Smooth muscle cell (in vitro differentiated cells): ENCODE measurements around the gene USP32. TPM values are rescaled to one million over a fixed set of nuclear protein-coding genes. Genes with fewer than 3 reads are reported as not detected.

ENCODE experiments used
- DNase-seq: peaks from one replicate; lab custom pipeline; 2025; ENCODE audit not compliant: unreplicated experiment; lab: John Stamatoyannopoulos, UW
- H2AFZ ChIP-seq: fragments of 200-600 bp; sonication (generic); 2 replicates; pipeline ENCODE4 v1.6.0; 2016; ENCODE audit warnings: antibody characterized with exemption, low read depth, mild to moderate bottlenecking
- H3F3A ChIP-seq: fragments of 200-600 bp; sonication (generic); 2 replicates; pipeline ENCODE4 v1.6.0; 2017; ENCODE audit warnings: antibody characterized with exemption, low read depth
- H3K27ac ChIP-seq: fragments of 200-600 bp; sonication (generic); 2 replicates; pipeline ENCODE4 v1.5.1; 2016; ENCODE audit warnings: low read depth, mild to moderate bottlenecking
- H3K27me3 ChIP-seq: fragments of 200-600 bp; sonication (generic); 2 replicates; pipeline ENCODE4 v1.6.1; 2016; ENCODE audit warnings: low read depth, mild to moderate bottlenecking
- H3K36me3 ChIP-seq: fragments of 200-600 bp; sonication (generic); 2 replicates; pipeline ENCODE4 v1.5.1; 2016; ENCODE audit warnings: low read depth
- H3K4me1 ChIP-seq: fragments of 200-600 bp; sonication (generic); 2 replicates; pipeline ENCODE4 v1.5.1; 2016; ENCODE audit warnings: low read depth
- H3K4me2 ChIP-seq: fragments of 200-600 bp; sonication (generic); 2 replicates; pipeline ENCODE4 v1.6.0; 2016; ENCODE audit warnings: mild to moderate bottlenecking
- H3K4me3 ChIP-seq: fragments of 200-600 bp; sonication (generic); 2 replicates; pipeline ENCODE4 v1.5.1; 2016; ENCODE audit warnings: mild to moderate bottlenecking
- H3K79me2 ChIP-seq: fragments of 200-600 bp; sonication (generic); 2 replicates; pipeline ENCODE4 v1.6.0; 2016; ENCODE audit warnings: low read depth, mild to moderate bottlenecking
- H3K9ac ChIP-seq: fragments of 200-600 bp; sonication (generic); 2 replicates; pipeline ENCODE4 v1.6.0; 2016; ENCODE audit warnings: low read depth
- H3K9me3 ChIP-seq: fragments of 200-600 bp; sonication (generic); replicated peaks from 2 replicates; pipeline ENCODE4 v1.5.1; 2016; ENCODE audit warnings: low read depth
- H4K20me1 ChIP-seq: fragments of 200-600 bp; sonication (generic); 2 replicates; pipeline ENCODE4 v1.6.0; 2016; ENCODE audit warnings: low read depth
- CTCF ChIP-seq: fragments of 200-600 bp; sonication (generic); IDR thresholded peaks from 2 replicates; pipeline ENCODE4 v1.5.1; 2017; ENCODE audit warnings: borderline replicate concordance, mild to moderate bottlenecking, antibody characterized with exemption; ENCODE audit not compliant: insufficient read depth, poor library complexity, severe bottlenecking
- WGBS: methylation state at CpG from one replicate; pipeline ENCODE4 v1.1.7; 2016; ENCODE audit warnings: low lambda C conversion rate; 5-methylcytosine and 5-hydroxymethylcytosine counted together
- polyA plus RNA-seq: library from polyadenylated mRNA; unstranded; fragments of >200 nt; fragmentation: Nextera tagmentation; extraction: Ambion mirVana; gene quantifications from 2 replicates; pipeline ENCODE4 v1.2.1, GENCODE V29; 2016
- total RNA-seq: library from RNA; depleted of rRNA; stranded (reverse); fragments of >200 nt; gene quantifications from 2 replicates; pipeline ENCODE4 v1.2.3, GENCODE V29; 2014

USP32 gene
- total and polyA plus RNA-seq, 2 experiments from 2014 or later, result 10.5 to 21.7 TPM

- TF ChIP-seq CTCF, result no peak
- no peaks in the 10 kb centered on the region for H3K79me2 ChIP-seq
These were observed 98.2 kb downstream of the USP32 start for GRCh38 chr17:60293580-60294335.

GRCh38 chr17:60292697-60293096 is 99.2 kb downstream of the USP32 start:
- Histone ChIP-seq H3K36me3 (no peaks in the 10 kb centered on the region), H4K20me1 (peaks cover 13% of the 10 kb centered on the region), H3F3A (no peaks in the 10 kb centered on the region), H3K4me1 (no peaks in the 10 kb centered on the region), H3K9ac (no peak overlapping the region), H2AFZ (no peak overlapping the region), H3K27me3 (no peaks in the 10 kb centered on the region), H3K4me3 (no peak overlapping the region), H3K9me3 (no peaks in the 10 kb centered on the region), H3K27ac (no peak overlapping the region), H3K79me2 (no peaks in the 10 kb centered on the region), H3K4me2 (no peak overlapping the region)
- no peak for TF ChIP-seq CTCF
- no peak for DNase-seq
- 100% methylated on average over 1 of the region's 1 CpG for WGBS

More at GRCh38 chr17:60293580-60294335, 98.2 kb downstream of the USP32 start:
- H3K4me1 ChIP-seq, result no peaks in the 10 kb centered on the region
- H3K36me3 ChIP-seq, result no peaks in the 10 kb centered on the region
- WGBS, result 97% methylated on average over 3 of the region's 3 CpGs
- peaks cover 16% of the 10 kb centered on the region for H4K20me1 ChIP-seq
- no peak overlapping the region for H2AFZ ChIP-seq
- no peak overlapping the region for H3K27ac ChIP-seq
- no peaks in the 10 kb centered on the region for H3K27me3 ChIP-seq
- no peaks in the 10 kb centered on the region for H3F3A ChIP-seq
- H3K4me3 ChIP-seq, result no peak overlapping the region
- H3K9me3 ChIP-seq, result no peaks in the 10 kb centered on the region
- no peak overlapping the region for H3K4me2 ChIP-seq
- H3K9ac ChIP-seq, result no peak overlapping the region
- DNase-seq, result no peak

GRCh38 chr17:60284709-60285108 is 107.2 kb downstream of the USP32 start:
- Histone ChIP-seq H3K4me1 (no peaks in the 10 kb centered on the region), H3K27ac (no peak overlapping the region), H3K4me3 (no peak overlapping the region), H3K9ac (no peak overlapping the region), H3K79me2 (no peaks in the 10 kb centered on the region), H3K36me3 (no peaks in the 10 kb centered on the region), H3F3A (no peaks in the 10 kb centered on the region), H2AFZ (no peak overlapping the region), H3K27me3 (no peaks in the 10 kb centered on the region), H3K4me2 (no peak overlapping the region), H3K9me3 (no peaks in the 10 kb centered on the region), H4K20me1 (peaks cover 12% of the 10 kb centered on the region)
- TF ChIP-seq CTCF, result no peak
- WGBS, result 94% methylated on average over 1 of the region's 1 CpG
- DNase-seq, result no peak

- H3K4me2 ChIP-seq, result no peak overlapping the region
- 95% methylated on average over 3 of the region's 3 CpGs for WGBS
These were observed 108.1 kb downstream of the USP32 start for GRCh38 chr17:60283816-60284215.

More at GRCh38 chr17:60283816-60284215, 108.1 kb downstream of the USP32 start:
- Histone ChIP-seq H3K79me2 (no peaks in the 10 kb centered on the region), H2AFZ (no peak overlapping the region), H3K27me3 (no peaks in the 10 kb centered on the region), H3K9ac (no peak overlapping the region), H3K9me3 (no peaks in the 10 kb centered on the region), H3K36me3 (no peaks in the 10 kb centered on the region), H3F3A (no peaks in the 10 kb centered on the region), H3K4me1 (no peaks in the 10 kb centered on the region), H3K27ac (no peak overlapping the region), H3K4me3 (no peak overlapping the region), H4K20me1 (peaks cover 12% of the 10 kb centered on the region)
- no peak for TF ChIP-seq CTCF
- DNase-seq, result no peak
